GM23338 (cell line): ENCODE data around the gene EPX.

Experiments
- POLR2AphosphoS5 ChIP-seq: IDR thresholded peaks from 2 replicates; pipeline ENCODE4 v1.6.1; 2016; ENCODE audit warnings: antibody characterized with exemption, low read depth
- TF ChIP-seq, protein P1 (sequence below), 2 experiments: fragments of 200-600 bp in 1 of 2; sonication (generic) in 1 of 2; conservative IDR thresholded peaks; 2 replicates each; pipeline versions ENCODE4 v1.5.1 to v1.6.1; 2016 to 2017; ENCODE audit warnings: antibody characterized with exemption in 2 of 2, low read depth in 2 of 2, mild to moderate bottlenecking in 2 of 2, moderate library complexity in 1 of 2

DNA sequence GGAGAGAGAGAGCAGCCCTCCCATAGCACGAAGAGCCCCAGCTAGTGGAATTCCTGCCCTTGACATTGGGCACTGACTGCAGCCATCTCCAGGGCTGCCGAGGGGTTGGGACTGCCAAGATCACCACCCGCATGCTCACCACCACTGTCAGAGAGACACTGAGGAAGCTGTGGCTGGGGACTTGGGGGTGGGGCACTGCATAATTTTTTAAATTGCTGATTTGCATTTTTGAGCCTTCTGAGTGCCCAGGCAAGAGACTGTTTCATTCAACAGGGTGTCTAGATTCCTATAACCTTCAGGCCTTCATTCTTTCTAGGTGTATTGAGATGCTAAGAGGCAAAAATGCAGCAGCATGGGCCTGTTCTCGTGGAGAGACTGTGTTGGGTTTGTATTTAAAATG lies 9.0 kb upstream of the EPX start:
- TF ChIP-seq, protein P1, sequence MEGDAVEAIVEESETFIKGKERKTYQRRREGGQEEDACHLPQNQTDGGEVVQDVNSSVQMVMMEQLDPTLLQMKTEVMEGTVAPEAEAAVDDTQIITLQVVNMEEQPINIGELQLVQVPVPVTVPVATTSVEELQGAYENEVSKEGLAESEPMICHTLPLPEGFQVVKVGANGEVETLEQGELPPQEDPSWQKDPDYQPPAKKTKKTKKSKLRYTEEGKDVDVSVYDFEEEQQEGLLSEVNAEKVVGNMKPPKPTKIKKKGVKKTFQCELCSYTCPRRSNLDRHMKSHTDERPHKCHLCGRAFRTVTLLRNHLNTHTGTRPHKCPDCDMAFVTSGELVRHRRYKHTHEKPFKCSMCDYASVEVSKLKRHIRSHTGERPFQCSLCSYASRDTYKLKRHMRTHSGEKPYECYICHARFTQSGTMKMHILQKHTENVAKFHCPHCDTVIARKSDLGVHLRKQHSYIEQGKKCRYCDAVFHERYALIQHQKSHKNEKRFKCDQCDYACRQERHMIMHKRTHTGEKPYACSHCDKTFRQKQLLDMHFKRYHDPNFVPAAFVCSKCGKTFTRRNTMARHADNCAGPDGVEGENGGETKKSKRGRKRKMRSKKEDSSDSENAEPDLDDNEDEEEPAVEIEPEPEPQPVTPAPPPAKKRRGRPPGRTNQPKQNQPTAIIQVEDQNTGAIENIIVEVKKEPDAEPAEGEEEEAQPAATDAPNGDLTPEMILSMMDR (conservative IDR thresholded peaks at IDR 0.05; ENCODE audit: low read depth in 2 of 2) = no peak
- no peak for TF ChIP-seq POLR2AphosphoS5
